Superior temporal gyrus (tissue), 1 donor: Measurements from ENCODE around the gene SH2D2A.

Experiments
- DNase-seq: peaks from one replicate; pipeline ENCODE4 v3.0.0-alpha.2; 2016; ENCODE audit errors: extremely low spot score

SH2D2A gene

DNA sequence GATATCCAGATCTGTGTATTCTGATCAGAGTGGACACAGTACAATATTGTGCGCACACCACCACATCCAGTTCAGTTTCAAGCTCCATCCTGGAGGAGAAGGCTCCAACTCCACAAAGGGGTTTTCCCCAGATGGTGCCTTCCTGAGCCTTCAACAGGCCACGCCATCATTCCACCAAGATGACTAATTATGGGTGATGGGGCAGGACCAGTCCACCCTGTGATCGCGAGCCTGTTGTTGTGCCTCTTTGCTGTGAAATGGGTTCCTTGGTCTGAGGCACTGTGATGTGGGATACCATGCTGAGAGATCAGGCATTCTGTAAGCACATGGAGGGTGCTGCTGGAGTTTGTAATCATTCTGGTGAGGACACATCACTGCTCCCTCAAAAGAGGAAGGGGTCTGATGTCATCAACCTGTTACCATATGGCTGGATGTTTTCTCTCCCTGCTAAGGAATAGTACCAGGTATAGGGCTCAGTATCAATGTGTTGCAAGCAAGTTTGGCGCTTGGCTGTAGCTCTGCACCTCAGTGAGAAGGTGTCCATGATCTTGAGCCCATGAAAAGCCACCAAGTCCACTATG is 6.7 kb upstream of the SH2D2A start:
- no peak for DNase-seq

GRCh38 chr1:156822680-156823079 is 6.0 kb upstream of the SH2D2A start:
- no peak for DNase-seq

- DNase-seq = no peak
Observed at GRCh38 chr1:156821801-156822200, 5.2 kb upstream of the SH2D2A start.

- no peak for DNase-seq
Observed at GRCh38 chr1:156815961-156816422, 656 bp downstream of the SH2D2A start.

GRCh38 chr1:156815307-156815826 is 1.3 kb downstream of the SH2D2A start:
- DNase-seq = no peak

DNA sequence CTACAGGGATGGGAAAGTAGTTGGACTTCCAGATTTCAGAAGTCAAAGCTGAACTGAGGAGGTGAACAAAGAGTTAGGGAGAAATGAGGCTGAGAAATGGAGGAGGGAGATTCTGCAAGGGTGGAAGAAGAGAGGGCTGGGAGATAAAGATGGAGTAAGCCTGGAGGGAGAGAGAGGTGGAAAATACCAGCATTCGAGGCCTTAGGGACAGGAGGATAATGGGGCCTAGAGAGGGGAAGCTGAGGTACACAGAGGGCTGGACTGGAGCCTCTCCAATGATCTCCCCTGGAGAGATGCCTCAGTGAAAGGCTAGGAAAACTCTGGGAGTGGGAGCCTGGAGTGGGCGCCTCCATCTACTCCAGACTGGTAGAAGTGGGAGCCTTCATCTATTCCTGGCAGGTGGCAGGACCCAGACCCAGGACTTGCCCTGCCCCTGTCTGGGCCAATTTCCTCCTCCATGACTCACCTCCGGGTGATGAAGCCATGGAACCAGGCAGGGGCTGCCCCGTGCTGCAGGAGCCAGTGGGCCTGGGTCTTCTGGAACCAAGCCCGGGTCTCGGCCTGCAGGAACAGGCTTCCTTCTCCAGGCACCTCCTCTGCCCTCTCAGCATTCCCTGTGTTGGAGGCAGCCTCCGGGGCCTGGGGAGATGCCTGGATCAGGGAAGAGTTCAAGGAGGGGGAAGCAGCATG is 1.9 kb downstream of the SH2D2A start:
- no peak for DNase-seq

- DNase-seq = peak; percentile 57
Observed at GRCh38 chr1:156813750-156814570, 2.7 kb downstream of the SH2D2A start.

DNA sequence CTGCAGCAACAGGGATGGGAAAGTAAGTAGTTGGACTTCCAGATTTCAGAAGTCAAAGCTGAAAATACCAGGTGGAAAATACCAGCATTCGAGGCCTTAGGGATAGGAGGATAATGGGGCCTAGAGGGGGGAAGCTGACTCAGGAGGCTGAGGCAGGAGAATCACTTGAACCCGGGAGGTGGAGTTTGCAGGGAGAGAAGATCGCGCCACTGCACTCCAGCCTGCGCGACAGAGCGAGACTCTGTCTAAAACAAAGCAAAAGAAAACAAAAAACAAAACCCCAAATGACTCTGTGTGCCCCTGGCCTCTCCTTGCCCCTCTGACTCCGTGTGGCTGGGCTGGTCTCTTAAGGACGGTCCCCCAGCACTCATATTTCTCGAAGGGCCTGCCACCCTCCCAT is 3.4 kb downstream of the SH2D2A start:
- no peak for DNase-seq

DNA sequence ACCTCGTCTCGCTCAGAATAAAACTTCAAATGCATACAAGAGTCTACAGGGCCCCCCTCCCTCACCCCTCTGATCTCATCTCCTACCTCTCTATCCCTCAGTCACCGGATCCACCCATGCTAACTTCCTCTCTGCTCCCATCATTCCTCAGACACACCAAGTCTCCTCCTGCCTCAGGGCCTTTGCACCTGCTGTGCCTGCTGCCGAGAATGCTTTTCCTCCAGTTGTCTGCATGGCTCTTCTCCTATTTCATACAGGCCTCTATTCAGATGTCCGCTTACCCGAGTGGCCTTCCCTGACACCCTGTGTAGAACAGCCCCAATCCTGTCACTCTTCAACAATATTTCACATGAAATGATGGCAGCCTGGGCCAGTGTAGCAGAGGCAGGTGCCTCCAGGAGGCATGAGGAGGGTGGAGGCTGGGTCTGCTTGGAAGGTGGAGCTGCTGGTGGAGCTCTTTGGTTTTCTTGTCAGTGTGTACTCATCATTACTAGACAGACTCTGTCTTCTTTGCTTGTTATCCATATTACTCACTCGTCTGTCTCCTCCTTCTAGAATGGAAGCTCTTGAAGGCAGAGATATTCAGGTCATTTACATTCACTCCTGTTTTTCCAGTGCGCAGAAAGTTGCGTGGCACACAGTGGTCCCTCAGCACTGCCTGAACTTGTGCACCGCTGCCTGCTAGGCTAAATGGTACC is 4.2 kb downstream of the SH2D2A start:
- no peak for DNase-seq

DNA sequence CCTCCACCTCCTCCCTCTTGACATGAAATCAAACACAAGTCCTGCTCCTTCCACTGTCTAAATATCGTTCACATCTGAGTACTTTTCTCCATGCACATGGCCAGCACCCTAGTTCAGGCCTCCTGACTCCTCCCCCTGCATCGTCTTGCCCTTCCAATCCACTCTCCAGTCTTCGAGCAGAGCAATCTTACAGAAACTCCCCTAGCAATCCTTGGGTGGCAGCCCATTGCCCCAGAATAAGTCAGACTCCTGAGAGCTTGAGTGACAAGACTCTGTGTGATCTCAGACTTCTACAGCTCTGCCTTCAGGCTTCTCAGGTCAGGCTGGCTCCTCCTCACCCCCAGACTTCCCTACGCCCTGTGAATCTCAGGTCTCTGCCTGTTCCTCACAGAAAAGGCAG is 5.5 kb downstream of the SH2D2A start:
- DNase-seq = no peak

DNA sequence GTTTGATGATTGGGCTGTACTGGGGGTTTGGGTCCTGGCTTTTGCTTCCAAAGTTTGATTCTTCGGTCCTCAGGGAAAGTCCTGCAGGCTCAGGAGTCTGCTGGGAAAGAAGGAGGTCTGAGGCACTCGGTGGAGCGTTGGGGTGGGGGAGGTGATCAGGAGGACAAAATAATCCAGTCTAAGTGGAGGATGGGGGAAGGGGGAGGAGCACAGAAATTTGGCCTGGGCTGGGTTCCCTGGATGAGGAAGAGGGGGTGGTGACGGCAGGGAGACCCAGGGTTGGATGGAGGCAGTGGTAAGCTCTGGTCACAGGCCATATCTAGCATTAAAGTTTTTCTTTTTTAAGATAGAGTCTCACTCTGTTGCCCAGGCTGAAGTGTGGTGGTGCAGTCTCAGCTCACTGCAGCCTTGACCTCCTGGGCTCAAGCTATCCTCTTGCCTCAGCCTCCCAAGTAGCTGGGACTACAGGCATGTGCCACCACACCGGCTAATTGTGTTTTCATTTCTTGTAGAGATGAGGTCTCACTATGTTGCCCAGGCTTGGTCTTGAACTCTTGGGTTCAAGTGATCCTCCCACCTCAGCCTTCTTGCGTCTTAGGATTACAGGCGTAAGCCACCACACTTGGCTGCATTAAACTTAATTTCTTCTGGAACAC is 6.8 kb downstream of the SH2D2A start:
- DNase-seq = no peak

DNA sequence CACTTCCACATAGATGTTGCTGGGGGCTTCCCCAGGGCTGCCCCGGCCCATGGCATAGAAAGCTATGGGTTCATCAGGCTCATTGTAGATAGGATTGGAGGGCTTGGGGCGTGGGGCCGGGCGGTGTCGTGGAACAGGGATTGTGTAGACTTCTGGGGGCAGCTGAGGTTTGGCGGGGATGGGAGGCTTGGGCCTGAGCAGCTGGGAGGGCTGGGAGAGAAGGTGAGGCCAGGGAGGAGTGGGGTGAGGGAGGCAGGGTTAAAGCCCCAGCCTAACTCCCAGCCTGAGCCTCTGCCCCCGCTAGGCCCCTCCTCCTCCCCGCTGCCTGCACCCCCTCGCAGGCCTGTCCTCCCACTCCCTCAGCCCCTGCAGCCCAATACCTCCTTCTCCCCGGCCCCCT is 7.4 kb downstream of the SH2D2A start:
- no peak for DNase-seq

GRCh38 chr1:156808186-156809030 is 8.2 kb downstream of the SH2D2A start:
- DNase-seq = no peak

- DNase-seq = no peak
Observed at GRCh38 chr1:156807627-156808026, 9.0 kb downstream of the SH2D2A start.

DNA sequence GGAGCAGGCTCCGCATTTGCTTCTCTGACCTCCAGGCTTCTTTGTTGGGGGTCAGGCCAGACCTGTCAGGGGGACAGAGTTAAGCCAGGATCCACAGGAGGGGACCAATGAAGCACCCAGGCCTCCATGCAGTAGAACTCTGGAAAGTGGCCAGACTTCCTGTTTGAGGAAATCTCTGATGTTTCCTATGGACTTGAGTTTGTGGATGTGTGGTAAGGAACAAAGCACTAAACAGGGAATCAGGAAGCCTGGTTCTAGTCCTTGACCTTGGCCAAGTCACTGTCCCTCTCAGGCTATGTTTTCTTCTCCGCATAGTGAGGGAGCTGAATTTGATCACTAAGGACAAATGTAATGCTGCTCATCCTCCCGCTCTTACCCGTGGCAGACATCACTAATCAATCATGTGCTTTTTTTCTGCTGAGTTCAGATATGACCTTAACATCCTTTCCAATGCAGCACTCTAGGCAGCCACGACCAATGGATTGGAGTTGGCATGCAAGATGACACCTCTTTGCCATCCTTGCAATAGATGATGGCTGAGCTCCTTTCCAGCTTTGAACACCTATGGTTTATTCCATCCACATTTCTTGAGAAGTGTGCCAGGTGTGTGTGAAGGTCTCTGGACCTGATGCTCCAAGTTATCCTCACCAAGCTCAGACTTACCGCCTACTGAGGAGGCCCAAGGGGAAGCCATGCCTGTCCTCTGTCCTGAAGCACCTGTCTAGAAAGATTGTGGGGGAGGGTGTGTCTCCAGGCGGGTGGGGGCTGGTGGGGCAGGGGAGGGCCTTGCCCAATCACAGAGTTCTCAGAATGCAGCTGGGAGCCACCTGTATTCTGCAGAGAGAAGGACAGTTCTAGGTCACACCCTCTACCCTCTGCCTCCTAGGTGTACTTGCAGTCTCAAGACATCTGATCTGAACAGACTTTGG is 9.9 kb downstream of the SH2D2A start:
- DNase-seq = no peak

DNA sequence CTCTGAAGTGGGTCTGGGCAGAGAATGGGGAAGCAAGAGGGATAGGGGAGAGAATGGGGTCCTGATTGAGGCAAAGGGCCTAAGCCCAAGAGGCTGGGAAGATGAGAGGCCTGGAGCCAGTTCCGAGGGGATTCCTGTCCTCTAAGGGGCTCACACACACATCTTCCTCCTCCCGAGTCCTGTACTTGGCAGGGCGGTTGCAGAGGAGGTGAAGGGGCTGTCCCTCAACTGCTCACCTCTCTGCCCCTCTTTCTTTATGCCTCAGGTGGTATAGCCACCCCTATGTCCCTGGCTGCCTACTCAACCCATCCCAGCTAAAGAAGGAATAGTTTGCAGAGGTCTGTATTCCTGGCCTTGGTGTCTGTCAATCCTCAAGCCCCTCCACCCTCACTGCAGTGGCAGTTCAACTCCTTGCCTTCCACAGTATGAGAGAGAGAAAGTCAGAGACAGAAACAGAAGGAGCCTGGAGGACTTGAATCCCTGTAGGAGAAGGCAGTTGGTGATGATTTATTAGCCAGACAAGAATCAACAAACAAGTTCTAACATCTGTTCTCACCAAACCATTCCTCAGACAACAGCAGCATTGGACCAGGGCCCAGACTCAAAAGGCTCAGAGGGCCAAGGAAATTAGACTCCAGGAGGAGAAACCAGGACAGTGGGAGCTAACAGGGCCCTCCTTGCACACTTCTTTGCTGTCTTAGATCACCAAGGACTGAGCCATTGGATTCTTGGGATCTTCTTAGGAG is 10.7 kb downstream of the SH2D2A start:
- no peak for DNase-seq

- no peak for DNase-seq
Observed at GRCh38 chr1:156804572-156805243, 11.9 kb downstream of the SH2D2A start.

- no peak for DNase-seq
Observed at GRCh38 chr1:156804026-156804425, 12.6 kb downstream of the SH2D2A start.
